Transverse colon (tissue), 4 donors: ENCODE results near the gene EZH1. TPM values are rescaled to one million over a fixed set of nuclear protein-coding genes. Genes with fewer than 3 reads are reported as not detected.

ENCODE experiments used
- DNase-seq: peaks from one replicate; pipeline ENCODE4 v3.0.0-alpha.2; 2019
- H3K27ac ChIP-seq, 4 donors: fragments of 200-600 bp; sonication (generic); 2 replicates each; pipeline ENCODE4 v1.5.1; 2016 to 2018; ENCODE audit warnings: inconsistent platforms in 4 of 4
- H3K27me3 ChIP-seq: fragments of 200-600 bp; sonication (generic); 2 replicates; pipeline ENCODE4 v1.5.1; 2017; ENCODE audit warnings: inconsistent platforms
- H3K36me3 ChIP-seq, 4 donors: fragments of 200-600 bp; sonication (generic); 2 replicates each; pipeline ENCODE4 v1.5.1; 2017 to 2019; ENCODE audit warnings: inconsistent platforms in 4 of 4
- H3K4me1 ChIP-seq, 4 donors: fragments of 200-600 bp; sonication (generic); 2 replicates each; pipeline ENCODE4 v1.5.1; 2017 to 2020; ENCODE audit warnings: inconsistent platforms in 4 of 4
- H3K4me3 ChIP-seq, 4 donors: fragments of 200-600 bp; sonication (generic); 1 replicate in 1 of 4; 2 replicates in 3 of 4; pipeline versions ENCODE4 v1.5.1 to v1.6.1; 2017 to 2019; ENCODE audit warnings: inconsistent platforms in 4 of 4
- H3K9me3 ChIP-seq, 2 donors: fragments of 200-600 bp; sonication (generic); 2 replicates each; pipeline ENCODE4 v1.5.1; 2017 to 2019; ENCODE audit warnings: inconsistent platforms in 2 of 2
- CTCF ChIP-seq, 5 experiments: fragments of 200-600 bp in 3 of 5; fragments of 450-650 bp in 2 of 5; sonication (generic) in 3 of 5; IDR thresholded peaks; 1 replicate in 2 of 5; 2 replicates in 3 of 5; pipeline ENCODE4 v1.5.1; 2016 to 2017; ENCODE audit warnings: antibody characterized with exemption in 5 of 5, inconsistent platforms in 3 of 5, mild to moderate bottlenecking in 2 of 5, moderate library complexity in 1 of 5
- EP300 ChIP-seq: sonication (generic); formaldehyde crosslinking; IDR thresholded peaks from one replicate; pipeline ENCODE4 v1.6.1; 2017; ENCODE audit warnings: antibody characterized with exemption, low read depth
- POLR2A ChIP-seq: fragments of 450-650 bp; IDR thresholded peaks from one replicate; pipeline ENCODE4 v1.6.1; 2016; ENCODE audit warnings: antibody characterized with exemption, mild to moderate bottlenecking, moderate library complexity
- POLR2AphosphoS5 ChIP-seq, 3 donors: sonication (generic); formaldehyde crosslinking; IDR thresholded peaks; one replicate each; pipeline ENCODE4 v1.6.1; 2016; ENCODE audit warnings: antibody characterized with exemption in 3 of 3
- WGBS, 2 donors: methylation state at CpG; one replicate each; pipeline ENCODE4 v1.1.5; 2018; ENCODE audit warnings: low coverage in 1 of 2; 5-methylcytosine and 5-hydroxymethylcytosine counted together
- in situ Hi-C, 4 donors: fragments of 200-750 bp; cut with MboI; loops; one replicate each; pipeline versions ENCODE4 v1.15.0 to v1.15.1; 2017; ENCODE audit warnings: low sequenced_read_pairs in 3 of 4, low pct_ligation_motif_present in 1 of 4, low pct_unique_long_range_greater_than_20kb in 1 of 4
- intact Hi-C: fragments of 100-400 bp; cut with DNase I; formaldehyde crosslinking; loops from one replicate; pipeline ENCODE4 v1.15.1; 2023; ENCODE audit warnings: low total_unique reads
- total RNA-seq, 4 donors: library from RNA; depleted of rRNA; stranded (reverse); fragments of >200 nt; gene quantifications; one replicate each; pipeline ENCODE4 v1.1.0, GENCODE V29; 2016

EZH1 gene
- total RNA-seq, 4 donors from 2014 or later, result 30.4 to 159 (median 43.4) TPM

- Histone ChIP-seq H3K36me3 (no peaks in the 10 kb centered on the region), H3K4me3 (peak overlapping the region in 2 of 4 donors; percentile 32 to 62), H3K27ac (peak overlapping the region in 2 of 4 donors; percentile 42 to 55), H3K9me3 (no peaks in the 10 kb centered on the region), H3K4me1 (peaks cover 8 to 22% (median 14%) of the 10 kb centered on the region in 4 donors), H3K27me3 (peaks cover 30% of the 10 kb centered on the region)
- 37 to 54% methylated on average over 3 to 11 of the region's 11 CpGs for WGBS, 2 donors
- DNase-seq, result no peak
- in situ Hi-C loops (no loop called here), intact Hi-C loops (loop anchor here (5.0 to 10.0 kb wide), 2 partner anchors 38 to 175 kb away; no protein-coding TSS in a partner anchor)
- TF ChIP-seq POLR2AphosphoS5 (IDR thresholded peaks at IDR 0.05) (no peak), EP300 (no peak), CTCF (IDR thresholded peaks at IDR 0.05) (no peak), POLR2A (no peak)
Measured at GRCh38 chr17:42759982-42760651, 15.3 kb upstream of the EZH1 start.

GRCh38 chr17:42754782-42755181 is 9.9 kb upstream of the EZH1 start:
- H3K27ac ChIP-seq, result no peak overlapping the region
- peaks cover 3% of the 10 kb centered on the region for H3K27me3 ChIP-seq
- no peaks in the 10 kb centered on the region for H3K9me3 ChIP-seq
- H3K4me1 ChIP-seq, result peaks cover 0 to 5% (median 2%) of the 10 kb centered on the region in 4 donors
- TF ChIP-seq EP300, result no peak
- no peak for TF ChIP-seq POLR2A
- TF ChIP-seq POLR2AphosphoS5 (IDR thresholded peaks at IDR 0.05), result no peak
- TF ChIP-seq CTCF (IDR thresholded peaks at IDR 0.05), result no peak
- intact Hi-C loops, result no loop called here
- H3K4me3 ChIP-seq, result no peak overlapping the region
- DNase-seq, result no peak
- WGBS, 2 donors, result 76% methylated on average over 3 of the region's 3 CpGs; no CpG with 5 or more reads in 1 of the 2 donors
- in situ Hi-C loops, result no loop called here
- no peaks in the 10 kb centered on the region for H3K36me3 ChIP-seq

GRCh38 chr17:42751628-42752027 is 6.8 kb upstream of the EZH1 start:
- TF ChIP-seq EP300, result no peak
- no peak for TF ChIP-seq POLR2AphosphoS5 (IDR thresholded peaks at IDR 0.05)
- TF ChIP-seq CTCF (IDR thresholded peaks at IDR 0.05), result no peak
- no peak for TF ChIP-seq POLR2A
- intact Hi-C loops, result no loop called here
- Histone ChIP-seq H3K4me1 (peaks cover 0 to 3% (median 2%) of the 10 kb centered on the region in 4 donors), H3K9me3 (no peaks in the 10 kb centered on the region), H3K27me3 (no peaks in the 10 kb centered on the region), H3K27ac (no peak overlapping the region), H3K36me3 (no peaks in the 10 kb centered on the region), H3K4me3 (no peak overlapping the region)
- no peak for DNase-seq
- WGBS, 2 donors, result 49 to 71% methylated on average over 4 to 7 of the region's 7 CpGs
- in situ Hi-C loops, result no loop called here

GRCh38 chr17:42750739-42751344 is 6.0 kb upstream of the EZH1 start:
- WGBS, 2 donors, result 33 to 55% methylated on average over 3 of the region's 3 CpGs
- no peak for TF ChIP-seq POLR2A
- no peak for TF ChIP-seq EP300
- TF ChIP-seq CTCF (IDR thresholded peaks at IDR 0.05), result no peak
- no peak for TF ChIP-seq POLR2AphosphoS5 (IDR thresholded peaks at IDR 0.05)

More at GRCh38 chr17:42750739-42751344, 6.0 kb upstream of the EZH1 start:
- H3K27me3 ChIP-seq, result no peaks in the 10 kb centered on the region
- intact Hi-C loops, result no loop called here
- no peak for DNase-seq
- in situ Hi-C loops, result no loop called here
- no peak overlapping the region for H3K4me3 ChIP-seq
- peak overlapping the region in 1 of 4 donors; percentile 33 for H3K27ac ChIP-seq
- H3K9me3 ChIP-seq, result no peaks in the 10 kb centered on the region
- H3K4me1 ChIP-seq, result peaks cover 0 to 3% (median 2%) of the 10 kb centered on the region in 4 donors
- no peaks in the 10 kb centered on the region for H3K36me3 ChIP-seq
